Neuron (in vitro differentiated cells): Measurements from ENCODE around the gene TEX22.

ENCODE experiments used
- H2AFZ ChIP-seq: one replicate; pipeline ENCODE4 v1.6.1; 2013; ENCODE audit warnings: low read depth, mild to moderate bottlenecking, inconsistent platforms, low read length, moderate library complexity
- H3K27me3 ChIP-seq: one replicate; pipeline ENCODE4 v1.6.1; 2013; ENCODE audit warnings: low read length; ENCODE audit not compliant: insufficient read depth
- H3K36me3 ChIP-seq: one replicate; pipeline ENCODE4 v1.6.1; 2013; ENCODE audit warnings: low read length; ENCODE audit not compliant: insufficient read depth
- H3K4me1 ChIP-seq: one replicate; pipeline ENCODE4 v1.6.1; 2013; ENCODE audit warnings: low read length; ENCODE audit not compliant: insufficient read depth
- H3K4me3 ChIP-seq: 2 replicates; pipeline ENCODE4 v1.5.1; 2013; ENCODE audit warnings: mild to moderate bottlenecking, low read length, moderate library complexity
- H3K9me3 ChIP-seq: one replicate; pipeline ENCODE4 v1.6.1; 2013; ENCODE audit warnings: low read length

The TEX22 gene

GRCh38 chr14:105398044-105398725, at the start of gene TEX22:
TEX22 (plus strand) TSS chr14:105398538; CDS start chr14:105399341, 803 bp downstream.
- Histone ChIP-seq H3K4me3 (peak within 1 kb of the TSS; percentile 74), H2AFZ (peak within 1 kb of the TSS; percentile 66)

GRCh38 chr14:105348945-105349699, 49.2 kb upstream of the TEX22 start:
- H3K27me3 ChIP-seq: no peaks in the 10 kb centered on the region
- peaks cover 4% of the 10 kb centered on the region for H3K36me3 ChIP-seq
- H3K9me3 ChIP-seq: peaks cover 2% of the 10 kb centered on the region
- H3K4me1 ChIP-seq: no peaks in the 10 kb centered on the region
- H3K4me3 ChIP-seq: no peak overlapping the region
- no peak overlapping the region for H2AFZ ChIP-seq

More at GRCh38 chr14:105398044-105398725, at the start of gene TEX22:
- peaks cover 17% of the 10 kb centered on the region for H3K36me3 ChIP-seq
- no peaks in the 10 kb centered on the region for H3K27me3 ChIP-seq
- peaks cover 10% of the 10 kb centered on the region for H3K9me3 ChIP-seq
- H3K4me1 ChIP-seq: peaks cover 14% of the 10 kb centered on the region

GRCh38 chr14:105349992-105350391, 48.3 kb upstream of the TEX22 start:
- Histone ChIP-seq H3K27me3 (no peaks in the 10 kb centered on the region), H3K4me1 (no peaks in the 10 kb centered on the region), H2AFZ (no peak overlapping the region), H3K36me3 (peaks cover 6% of the 10 kb centered on the region), H3K4me3 (no peak overlapping the region), H3K9me3 (peaks cover 2% of the 10 kb centered on the region)

GRCh38 chr14:105350450-105351244, 47.7 kb upstream of the TEX22 start:
- H3K4me1 ChIP-seq: no peaks in the 10 kb centered on the region
- H3K36me3 ChIP-seq: peaks cover 9% of the 10 kb centered on the region
- no peaks in the 10 kb centered on the region for H3K27me3 ChIP-seq
- H2AFZ ChIP-seq: no peak overlapping the region
- H3K4me3 ChIP-seq: no peak overlapping the region
- H3K9me3 ChIP-seq: no peaks in the 10 kb centered on the region

- Histone ChIP-seq H3K27me3 (no peaks in the 10 kb centered on the region), H3K36me3 (peaks cover 9% of the 10 kb centered on the region), H3K4me3 (no peak overlapping the region), H3K9me3 (no peaks in the 10 kb centered on the region), H3K4me1 (no peaks in the 10 kb centered on the region), H2AFZ (no peak overlapping the region)
Measured at GRCh38 chr14:105351410-105351809, 46.9 kb upstream of the TEX22 start.

GRCh38 chr14:105351920-105352851, 46.2 kb upstream of the TEX22 start:
- H3K27me3 ChIP-seq: no peaks in the 10 kb centered on the region
- H2AFZ ChIP-seq: no peak overlapping the region
- H3K4me1 ChIP-seq: no peaks in the 10 kb centered on the region
- peaks cover 9% of the 10 kb centered on the region for H3K36me3 ChIP-seq
- H3K9me3 ChIP-seq: no peaks in the 10 kb centered on the region
- H3K4me3 ChIP-seq: no peak overlapping the region

GRCh38 chr14:105353136-105353535, 45.2 kb upstream of the TEX22 start:
- Histone ChIP-seq H2AFZ (no peak overlapping the region), H3K9me3 (no peaks in the 10 kb centered on the region), H3K4me1 (no peaks in the 10 kb centered on the region), H3K36me3 (peaks cover 14% of the 10 kb centered on the region), H3K27me3 (no peaks in the 10 kb centered on the region), H3K4me3 (no peak overlapping the region)

GRCh38 chr14:105354541-105354940, 43.8 kb upstream of the TEX22 start:
- Histone ChIP-seq H3K4me1 (no peaks in the 10 kb centered on the region), H3K27me3 (no peaks in the 10 kb centered on the region), H3K4me3 (no peak overlapping the region), H3K36me3 (peaks cover 20% of the 10 kb centered on the region), H3K9me3 (no peaks in the 10 kb centered on the region), H2AFZ (no peak overlapping the region)

GRCh38 chr14:105355049-105355575, 43.2 kb upstream of the TEX22 start:
- no peak overlapping the region for H2AFZ ChIP-seq
- no peaks in the 10 kb centered on the region for H3K9me3 ChIP-seq
- H3K4me3 ChIP-seq: no peak overlapping the region
- H3K27me3 ChIP-seq: no peaks in the 10 kb centered on the region
- peaks cover 21% of the 10 kb centered on the region for H3K36me3 ChIP-seq
- no peaks in the 10 kb centered on the region for H3K4me1 ChIP-seq

- Histone ChIP-seq H3K4me1 (no peaks in the 10 kb centered on the region), H3K36me3 (peaks cover 28% of the 10 kb centered on the region), H2AFZ (no peak overlapping the region), H3K9me3 (no peaks in the 10 kb centered on the region), H3K27me3 (no peaks in the 10 kb centered on the region), H3K4me3 (no peak overlapping the region)
Measured at GRCh38 chr14:105355850-105356604, 42.3 kb upstream of the TEX22 start.

- Histone ChIP-seq H3K9me3 (no peaks in the 10 kb centered on the region), H2AFZ (no peak overlapping the region), H3K4me3 (no peak overlapping the region), H3K27me3 (no peaks in the 10 kb centered on the region), H3K36me3 (peaks cover 28% of the 10 kb centered on the region), H3K4me1 (no peaks in the 10 kb centered on the region)
Measured at GRCh38 chr14:105356927-105357326, 41.4 kb upstream of the TEX22 start.
